Esophagus muscularis mucosa (tissue), 4 donors: Measurements from ENCODE around the gene SNX1. TPM values are rescaled to one million over a fixed set of nuclear protein-coding genes. Genes with fewer than 3 reads are reported as not detected.
"Not testable (repeated sequence)": the region's sequence is repeated elsewhere in the genome, so short reads cannot be mapped to it uniquely, and the experiment has no call there.

Experiments
- DNase-seq: peaks from one replicate; pipeline ENCODE4 v3.0.0-alpha.2; 2017; ENCODE audit errors: extremely low spot score
- H3K27ac ChIP-seq, 4 donors: fragments of 200-600 bp; sonication (generic); replicated peaks in 1 of 4; 1 replicate in 3 of 4; 2 replicates in 1 of 4; pipeline ENCODE4 v1.5.1; 2016 to 2019; ENCODE audit warnings: mild to moderate bottlenecking in 1 of 4
- H3K27me3 ChIP-seq, 4 donors: fragments of 200-600 bp; sonication (generic); one replicate each; pipeline versions ENCODE4 v1.5.1 to v1.6.0; 2016 to 2019
- H3K36me3 ChIP-seq, 4 donors: fragments of 200-600 bp; sonication (generic); one replicate each; pipeline ENCODE4 v1.5.1; 2016 to 2019
- H3K4me1 ChIP-seq, 4 donors: fragments of 200-600 bp; sonication (generic); one replicate each; pipeline ENCODE4 v1.5.1; 2016 to 2019
- H3K4me3 ChIP-seq, 4 donors: fragments of 200-600 bp; sonication (generic); 1 replicate in 2 of 4; 2 replicates in 2 of 4; pipeline ENCODE4 v1.5.1; 2016 to 2019; ENCODE audit warnings: mild to moderate bottlenecking in 4 of 4, moderate library complexity in 1 of 4
- H3K9me3 ChIP-seq, 4 donors: fragments of 200-600 bp; sonication (generic); 1 replicate in 3 of 4; 2 replicates in 1 of 4; pipeline ENCODE4 v1.5.1; 2016 to 2019
- CTCF ChIP-seq, 3 experiments: fragments of 200-600 bp in 2 of 3; fragments of 450-650 bp in 1 of 3; sonication (generic) in 2 of 3; IDR thresholded peaks; one replicate each; pipeline ENCODE4 v1.5.1; 2017 to 2019; ENCODE audit warnings: antibody characterized with exemption in 3 of 3, mild to moderate bottlenecking in 2 of 3, moderate library complexity in 1 of 3
- EP300 ChIP-seq: sonication (generic); formaldehyde crosslinking; IDR thresholded peaks from one replicate; pipeline ENCODE4 v1.6.1; 2017; ENCODE audit warnings: antibody characterized with exemption
- POLR2A ChIP-seq: fragments of 450-650 bp; IDR thresholded peaks from one replicate; pipeline ENCODE4 v1.6.1; 2017; ENCODE audit warnings: antibody characterized with exemption, moderate library complexity, mild to moderate bottlenecking, low read depth
- POLR2AphosphoS5 ChIP-seq, 2 donors: sonication (generic); formaldehyde crosslinking; IDR thresholded peaks; one replicate each; pipeline ENCODE4 v1.6.1; 2017; ENCODE audit warnings: antibody characterized with exemption in 2 of 2
- WGBS: methylation state at CpG from one replicate; pipeline ENCODE4 v1.1.5; 2018; 5-methylcytosine and 5-hydroxymethylcytosine counted together
- intact Hi-C: fragments of 100-400 bp; cut with DNase I; formaldehyde crosslinking; loops from one replicate; pipeline ENCODE4 v1.15.1; 2023
- total RNA-seq, 4 donors: library from RNA; depleted of rRNA; stranded (reverse); fragments of >200 nt; gene quantifications; one replicate each; pipeline versions ENCODE4 v1.1.0 to v1.2.1, GENCODE V29; 2016

SNX1 gene
- total RNA-seq, 4 donors from 2014 or later, result 79.4 to 93.0 (median 87.5) TPM

GRCh38 chr15:64099379-64099778 lies 3.6 kb downstream of the SNX1 start:
- H3K4me3 ChIP-seq, result no peak overlapping the region
- TF ChIP-seq POLR2A, result no peak
- TF ChIP-seq POLR2AphosphoS5 (IDR thresholded peaks at IDR 0.05), result no peak
- TF ChIP-seq EP300, result no peak
- no peak for TF ChIP-seq CTCF (IDR thresholded peaks at IDR 0.05)
- H3K27ac ChIP-seq, result peak overlapping the region in 1 of 4 donors; percentile 67
- WGBS, result 91% methylated on average over 2 of the region's 2 CpGs
- peaks cover 47 to 67% (median 61%) of the 10 kb centered on the region in 4 donors for H3K4me1 ChIP-seq
- intact Hi-C loops, result no loop called here
- H3K27me3 ChIP-seq, result no peaks in the 10 kb centered on the region
- H3K9me3 ChIP-seq, result no peaks in the 10 kb centered on the region
- H3K36me3 ChIP-seq, result no peaks in the 10 kb centered on the region
- no peak for DNase-seq

GRCh38 chr15:64100958-64101357 lies 5.2 kb downstream of the SNX1 start:
- Histone ChIP-seq H3K4me1 (peaks cover 50 to 70% (median 64%) of the 10 kb centered on the region in 4 donors), H3K27ac (peak overlapping the region in 2 of 4 donors; percentile 37 to 67)
- 74% methylated on average over 2 of the region's 2 CpGs for WGBS

GRCh38 chr15:64102497-64102896 lies 6.7 kb downstream of the SNX1 start:
- no peaks in the 10 kb centered on the region for H3K9me3 ChIP-seq
- intact Hi-C loops, result no loop called here
- no peaks in the 10 kb centered on the region for H3K36me3 ChIP-seq
- H3K4me3 ChIP-seq, result no peak overlapping the region
- peaks cover 51 to 71% (median 67%) of the 10 kb centered on the region in 4 donors for H3K4me1 ChIP-seq
- TF ChIP-seq POLR2AphosphoS5 (IDR thresholded peaks at IDR 0.05) (no peak), CTCF (IDR thresholded peaks at IDR 0.05) (no peak), EP300 (no peak), POLR2A (no peak)
- 95% methylated on average over 2 of the region's 2 CpGs for WGBS
- no peaks in the 10 kb centered on the region for H3K27me3 ChIP-seq
- no peak for DNase-seq
- no peak overlapping the region for H3K27ac ChIP-seq

More at GRCh38 chr15:64100958-64101357, 5.2 kb downstream of the SNX1 start:
- Histone ChIP-seq H3K27me3 (no peaks in the 10 kb centered on the region), H3K36me3 (no peaks in the 10 kb centered on the region), H3K4me3 (no peak overlapping the region), H3K9me3 (no peaks in the 10 kb centered on the region)
- no peak for DNase-seq
- intact Hi-C loops, result no loop called here
- TF ChIP-seq CTCF (IDR thresholded peaks at IDR 0.05) (no peak), POLR2A (no peak), POLR2AphosphoS5 (IDR thresholded peaks at IDR 0.05) (no peak), EP300 (no peak)

- Histone ChIP-seq H3K4me1 (peaks cover 32 to 66% (median 56%) of the 10 kb centered on the region in 4 donors), H3K27ac (peak overlapping the region; percentile 38 to 76 (median 55)), H3K36me3 (no peaks in the 10 kb centered on the region), H3K9me3 (no peaks in the 10 kb centered on the region), H3K27me3 (no peaks in the 10 kb centered on the region), H3K4me3 (no peak overlapping the region)
- 61% methylated on average over 9 of the region's 9 CpGs for WGBS
- no peak for DNase-seq
- TF ChIP-seq POLR2AphosphoS5 (IDR thresholded peaks at IDR 0.05), result peak; percentile 31 to 38
- no peak for TF ChIP-seq POLR2A
- intact Hi-C loops, result no loop called here
Observed at GRCh38 chr15:64105113-64105704, 9.4 kb downstream of the SNX1 start.

GRCh38 chr15:64107337-64107736 lies 11.6 kb downstream of the SNX1 start:
- Histone ChIP-seq H3K27me3 (no peaks in the 10 kb centered on the region), H3K4me1 (peaks cover 47 to 77% (median 65%) of the 10 kb centered on the region in 4 donors), H3K9me3 (no peaks in the 10 kb centered on the region), H3K27ac (peak overlapping the region in 1 of 4 donors; percentile 34), H3K4me3 (no peak overlapping the region), H3K36me3 (no peaks in the 10 kb centered on the region)
- no peak for TF ChIP-seq POLR2AphosphoS5 (IDR thresholded peaks at IDR 0.05)
- TF ChIP-seq POLR2A, result no peak
- TF ChIP-seq CTCF (IDR thresholded peaks at IDR 0.05), result no peak
- TF ChIP-seq EP300, result no peak
- WGBS, result 100% methylated on average over 1 of the region's 1 CpG
- intact Hi-C loops, result no loop called here
- DNase-seq, result no peak

- H3K27ac ChIP-seq, H3K27me3 ChIP-seq, H3K4me3 ChIP-seq, DNase-seq, H3K9me3 ChIP-seq, intact Hi-C loops: not testable (repeated sequence)
- 94% methylated on average over 4 of the region's 4 CpGs for WGBS
- Histone ChIP-seq H3K4me1 (peaks cover 40 to 67% (median 60%) of the 10 kb centered on the region in 4 donors), H3K36me3 (peaks cover 22 to 28% (median 27%) of the 10 kb centered on the region in 4 donors)
Observed at GRCh38 chr15:64110108-64110701, 14.4 kb downstream of the SNX1 start.
